ENCODE data around the gene CDH18. TPM values are rescaled to one million over a fixed set of nuclear protein-coding genes. Genes with fewer than 3 reads are reported as not detected.

The CDH18 gene
- total and polyA plus RNA-seq, 2 donors (not counting 3 experiments of a cell fraction or from before 2014, with no cell fraction given) = 0.06 TPM; not detected in 1

DNA sequence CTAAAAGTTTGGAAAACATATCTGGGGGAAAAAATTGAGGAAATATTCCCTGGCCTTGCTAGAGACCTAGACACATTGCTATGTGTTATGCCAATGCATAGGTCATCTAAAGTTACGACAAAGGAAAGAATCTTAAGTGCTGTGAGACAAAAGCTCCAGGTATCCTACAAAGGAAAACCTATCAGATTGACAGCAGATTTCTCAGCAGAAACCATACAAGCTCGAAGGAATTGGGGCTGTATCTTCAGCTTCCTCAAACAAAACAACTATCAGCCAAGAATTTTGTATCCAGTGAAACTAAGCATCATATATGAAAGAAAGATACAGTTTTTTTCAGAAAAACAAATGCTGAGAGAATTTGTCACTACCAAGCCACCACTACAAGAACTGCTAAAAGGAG lies 234.4 kb downstream of the CDH18 start:
- no peak for FAIRE-seq
- BruUV-seq (replicated peaks) = no TSS peak
- intact Hi-C loops (cut with micrococcal nuclease) = no loop called here

More for the DNA sequence above, 234.4 kb downstream of the CDH18 start:
- H3K79me2 ChIP-seq (ENCODE audit: control insufficient read depth, insufficient read depth, low read length) = no peaks in the 10 kb centered on the region
- DNase-seq (ENCODE audit: low read depth, low spot score) = no peak
- no peaks in the 10 kb centered on the region for H3K9me1 ChIP-seq (replicated peaks; ENCODE audit: control insufficient read depth, extremely low read depth, insufficient read depth, low read length)
- H3K9ac ChIP-seq (replicated peaks; ENCODE audit: extremely low read depth, insufficient read depth, low read length) = no peak overlapping the region
- no peaks in the 10 kb centered on the region for H3K4me1 ChIP-seq (ENCODE audit: control insufficient read depth, extremely low read depth, insufficient read depth, low read length)
- ChIA-PET CTCF (no interaction called here), POLR2A (no interaction called here)
- no peak overlapping the region for H3K4me3 ChIP-seq (replicated peaks in 1 of 3; ENCODE audit: insufficient read depth in 1 of 3, low read depth in 1 of 3, low read length in 3 of 3)
- dilution Hi-C loops (cut with MboI; ENCODE audit: extremely low pct_ligation_motif_present, low sequenced_read_pairs) = no loop called here
- no peaks in the 10 kb centered on the region for H3K27me3 ChIP-seq (ENCODE audit: control insufficient read depth in 2 of 2, insufficient read depth in 2 of 2, low read length in 2 of 2)
- H3K27ac ChIP-seq (ENCODE audit: insufficient read depth, low read depth, low read length) = no peak overlapping the region
- TF ChIP-seq POLR2AphosphoS5 (IDR thresholded peaks at IDR 0.05; ENCODE audit: insufficient read depth, low read depth, low read length) (no peak), POLR2A (IDR thresholded peaks at IDR 0.05; ENCODE audit: low read depth, low read length) (no peak), FOS (IDR thresholded peaks at IDR 0.05; ENCODE audit: borderline replicate concordance, insufficient read depth, low read length) (no peak), JUN (IDR thresholded peaks at IDR 0.05; ENCODE audit: borderline replicate concordance, insufficient read depth, insufficient read length, low read depth) (no peak), MAX (IDR thresholded peaks at IDR 0.05; ENCODE audit: insufficient read depth, insufficient read length) (no peak), EZH2 (IDR thresholded peaks at IDR 0.05; ENCODE audit: borderline replicate concordance, low read depth, low read length, severe bottlenecking) (no peak), GATA2 (IDR thresholded peaks at IDR 0.05; ENCODE audit: insufficient read depth, insufficient read length, low read depth, low read length) (no peak), MYC (IDR thresholded peaks at IDR 0.05; ENCODE audit: low read depth, low read length) (no peak)
- TF ChIP-seq, protein P1, sequence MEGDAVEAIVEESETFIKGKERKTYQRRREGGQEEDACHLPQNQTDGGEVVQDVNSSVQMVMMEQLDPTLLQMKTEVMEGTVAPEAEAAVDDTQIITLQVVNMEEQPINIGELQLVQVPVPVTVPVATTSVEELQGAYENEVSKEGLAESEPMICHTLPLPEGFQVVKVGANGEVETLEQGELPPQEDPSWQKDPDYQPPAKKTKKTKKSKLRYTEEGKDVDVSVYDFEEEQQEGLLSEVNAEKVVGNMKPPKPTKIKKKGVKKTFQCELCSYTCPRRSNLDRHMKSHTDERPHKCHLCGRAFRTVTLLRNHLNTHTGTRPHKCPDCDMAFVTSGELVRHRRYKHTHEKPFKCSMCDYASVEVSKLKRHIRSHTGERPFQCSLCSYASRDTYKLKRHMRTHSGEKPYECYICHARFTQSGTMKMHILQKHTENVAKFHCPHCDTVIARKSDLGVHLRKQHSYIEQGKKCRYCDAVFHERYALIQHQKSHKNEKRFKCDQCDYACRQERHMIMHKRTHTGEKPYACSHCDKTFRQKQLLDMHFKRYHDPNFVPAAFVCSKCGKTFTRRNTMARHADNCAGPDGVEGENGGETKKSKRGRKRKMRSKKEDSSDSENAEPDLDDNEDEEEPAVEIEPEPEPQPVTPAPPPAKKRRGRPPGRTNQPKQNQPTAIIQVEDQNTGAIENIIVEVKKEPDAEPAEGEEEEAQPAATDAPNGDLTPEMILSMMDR (IDR thresholded peaks at IDR 0.05; ENCODE audit: extremely low read depth in 1 of 2, insufficient read depth in 1 of 2, low read depth in 1 of 2, low read length in 2 of 2) = no peak
- H3K36me3 ChIP-seq (ENCODE audit: control insufficient read depth in 2 of 2, extremely low read depth in 1 of 2, insufficient read depth in 2 of 2, low read length in 2 of 2) = no peaks in the 10 kb centered on the region
- no peak overlapping the region for H3K4me2 ChIP-seq (ENCODE audit: insufficient read depth, low read length)
- no peak overlapping the region for H2AFZ ChIP-seq (ENCODE audit: low read depth, low read length)
- no peaks in the 10 kb centered on the region for H4K20me1 ChIP-seq (replicated peaks; ENCODE audit: control insufficient read depth, extremely low read depth, insufficient read depth, low read length)
- H3K9me3 ChIP-seq (replicated peaks; ENCODE audit: control insufficient read depth, insufficient read depth, low read length) = no peaks in the 10 kb centered on the region

Measured in endothelial cell of umbilical vein (primary cell).